Astrocyte of the hippocampus (primary cell): ENCODE data around the gene FAP.

Experiments used
- DNase-seq: peaks from one replicate; pipeline ENCODE4 v3.0.0; 2011; ENCODE audit warnings: low read depth, low spot score

Gene FAP

GRCh38 chr2:162242586-162243280, 512 bp downstream of the FAP start:
- peak; percentile 62 for DNase-seq

- DNase-seq, result no peak
Measured at GRCh38 chr2:162241571-162241970, 1.7 kb downstream of the FAP start.

GRCh38 chr2:162234620-162235462, 8.4 kb downstream of the FAP start:
- DNase-seq, result no peak

- peak; percentile 41 for DNase-seq
Measured at GRCh38 chr2:162233197-162233596, 10.0 kb downstream of the FAP start.

- peak; percentile 9 for DNase-seq
Measured at GRCh38 chr2:162232671-162233070, 10.6 kb downstream of the FAP start.

- no peak for DNase-seq
Measured at GRCh38 chr2:162232027-162232426, 11.2 kb downstream of the FAP start.

- no peak for DNase-seq
Measured at GRCh38 chr2:162230761-162231160, 12.5 kb downstream of the FAP start.

GRCh38 chr2:162226836-162227235, 16.4 kb downstream of the FAP start:
- no peak for DNase-seq

GRCh38 chr2:162221064-162221463, 22.2 kb downstream of the FAP start:
- DNase-seq, result peak; percentile 61

GRCh38 chr2:162220368-162220767, 22.9 kb downstream of the FAP start:
- DNase-seq, result no peak

- DNase-seq, result no peak
Measured at GRCh38 chr2:162219426-162219825, 23.8 kb downstream of the FAP start.

GRCh38 chr2:162217598-162217997, 25.6 kb downstream of the FAP start:
- no peak for DNase-seq

GRCh38 chr2:162215162-162215561, 28.1 kb downstream of the FAP start:
- DNase-seq, result no peak

GRCh38 chr2:162212366-162212765, 30.9 kb downstream of the FAP start:
- no peak for DNase-seq

GRCh38 chr2:162211732-162212131, 31.5 kb downstream of the FAP start:
- no peak for DNase-seq

- DNase-seq, result no peak
Measured at GRCh38 chr2:162210385-162210784, 32.9 kb downstream of the FAP start.

GRCh38 chr2:162202203-162202602, 41.0 kb downstream of the FAP start:
- no peak for DNase-seq

- no peak for DNase-seq
Measured at GRCh38 chr2:162200636-162201035, 42.6 kb downstream of the FAP start.

- DNase-seq, result no peak
Measured at GRCh38 chr2:162199913-162200312, 43.3 kb downstream of the FAP start.

- DNase-seq, result peak; percentile 73
Measured at GRCh38 chr2:162198239-162198638, 45.0 kb downstream of the FAP start.

- DNase-seq, result peak; percentile 59
Measured at GRCh38 chr2:162197069-162197825, 46.0 kb downstream of the FAP start.

GRCh38 chr2:162196638-162197037, 46.6 kb downstream of the FAP start:
- peak; percentile 51 for DNase-seq
